ENCODE data around the gene IL37.

IL37 gene

DNA sequence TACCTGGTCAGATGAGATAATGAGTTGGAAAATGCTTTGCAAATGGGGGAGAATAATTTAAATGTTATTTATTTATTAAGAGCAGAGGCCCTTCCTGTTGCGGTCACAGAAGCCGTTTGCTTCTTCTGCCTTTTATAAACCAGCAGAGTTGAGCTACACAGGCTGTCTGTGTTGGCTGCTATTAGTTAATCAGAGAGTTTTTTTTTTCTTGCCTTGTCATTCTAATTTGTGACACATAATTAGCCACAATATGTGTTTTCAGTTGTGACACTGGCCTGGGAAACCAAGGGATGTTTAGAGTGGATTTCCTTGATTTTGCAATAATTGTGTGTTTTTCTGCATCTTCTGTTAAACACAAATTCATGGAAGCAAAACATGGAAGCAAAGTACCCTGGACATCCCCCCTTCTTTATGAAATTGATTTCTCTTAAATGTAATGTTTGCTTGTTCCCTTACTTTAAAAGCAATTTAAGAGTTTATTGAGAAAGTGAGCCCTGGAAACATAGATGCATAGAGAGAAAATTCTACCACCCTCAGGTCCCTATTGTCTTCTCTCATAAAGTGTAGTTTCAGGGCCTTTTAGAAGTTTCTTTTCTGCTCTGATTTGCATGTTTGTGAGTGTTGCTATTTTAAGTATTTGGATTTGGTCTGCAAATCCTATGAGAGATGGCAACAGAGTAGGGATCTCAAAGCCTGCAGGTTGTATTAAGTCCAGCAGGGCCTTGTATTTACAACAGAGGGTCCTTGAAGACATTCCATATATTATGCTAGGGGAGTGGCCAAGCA, 22.8 kb upstream of the IL37 start (continued):
- TF ChIP-seq ZNF354C (tag by site-specific recombination; IDR thresholded peaks at IDR 0.05; ENCODE audit: borderline replicate concordance, low read depth): no peak
- no peak for TF ChIP-seq ZNF19 (tag by site-specific recombination; IDR thresholded peaks at IDR 0.05; ENCODE audit: low read depth)

- Histone ChIP-seq H3K4me1 (ENCODE audit: control insufficient read depth, insufficient read depth, low read length) (no peaks in the 10 kb centered on the region), H3K36me3 (ENCODE audit: control insufficient read depth in 2 of 2, insufficient read depth in 1 of 2, low read length in 2 of 2) (no peaks in the 10 kb centered on the region), H3K4me3 (ENCODE audit: low read depth, low read length) (no peak overlapping the region), H3K27ac (ENCODE audit: extremely low read depth, low read depth, low read length) (no peak overlapping the region), H3K9me3 (ENCODE audit: control insufficient read depth, insufficient read depth, low read depth, low read length) (no peaks in the 10 kb centered on the region)
- POLR2A ChIA-PET: no interaction called here
- TF ChIP-seq MZF1 (tag by site-specific recombination; IDR thresholded peaks at IDR 0.05; ENCODE audit: borderline replicate concordance) (no peak), ZNF366 (tag by site-specific recombination; conservative IDR thresholded peaks at IDR 0.05) (no peak), ZNF324 (tag by site-specific recombination; IDR thresholded peaks at IDR 0.05) (no peak), ZNF214 (tag by site-specific recombination; IDR thresholded peaks at IDR 0.05; ENCODE audit: borderline replicate concordance) (no peak), ZNF626 (tag by site-specific recombination; IDR thresholded peaks at IDR 0.05) (no peak), ZEB2 (tag by site-specific recombination; IDR thresholded peaks at IDR 0.05) (no peak), ZNF548 (tag by site-specific recombination; IDR thresholded peaks at IDR 0.05) (no peak), ZNF549 (tag by site-specific recombination; IDR thresholded peaks at IDR 0.05) (no peak), ZBTB20 (tag by site-specific recombination; IDR thresholded peaks at IDR 0.05) (no peak), MEIS1 (CRISPR knock-in tag; IDR thresholded peaks at IDR 0.05; ENCODE audit: borderline replicate concordance) (no peak), ZNF426 (tag by site-specific recombination; IDR thresholded peaks at IDR 0.05) (no peak), ZNF629 (tag by site-specific recombination; IDR thresholded peaks at IDR 0.05) (no peak), ZNF585B (tag by site-specific recombination; IDR thresholded peaks at IDR 0.05) (no peak), ZNF391 (tag by site-specific recombination; IDR thresholded peaks at IDR 0.05; ENCODE audit: borderline replicate concordance, low read depth) (no peak), ZNF146 (tag by site-specific recombination; IDR thresholded peaks at IDR 0.05) (no peak), YY1 (tag by site-specific recombination; IDR thresholded peaks at IDR 0.05) (no peak), ZBTB48 (tag by site-specific recombination; IDR thresholded peaks at IDR 0.05) (no peak)
- CTCF ChIA-PET: interaction anchor here (0.7 to 1.2 kb wide), 6 partner anchors 44 to 264 kb away, joined by 3 to 8 read pairs (median 3); no protein-coding TSS in a partner anchor
Measured at GRCh38 chr2:112889976-112890375, 21.0 kb upstream of the IL37 start.

DNA sequence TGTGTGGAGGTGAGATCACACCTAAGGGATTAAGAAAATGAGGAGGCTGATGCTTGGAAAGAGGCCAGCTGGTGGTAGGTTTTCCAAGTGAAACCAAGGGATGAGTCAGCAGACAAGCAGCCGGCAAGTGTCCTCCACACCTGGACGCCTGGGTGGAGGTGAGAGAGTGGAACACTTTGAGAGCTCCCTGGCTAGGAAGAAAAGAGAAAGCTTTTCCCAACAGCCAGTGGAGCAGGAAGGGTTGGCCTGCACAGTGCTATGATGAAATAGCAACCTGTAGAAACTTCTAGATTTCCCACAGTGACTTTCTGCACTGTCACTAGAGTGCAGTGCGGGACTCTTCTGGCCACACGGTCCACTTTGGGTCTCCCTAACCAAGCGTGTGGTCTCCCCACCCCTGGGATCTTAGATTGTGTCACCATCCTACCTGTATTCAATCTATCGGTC, 19.6 kb upstream of the IL37 start:
- Histone ChIP-seq H3K27ac (ENCODE audit: extremely low read depth, low read depth, low read length) (no peak overlapping the region), H3K9me3 (ENCODE audit: control insufficient read depth, insufficient read depth, low read depth, low read length) (no peaks in the 10 kb centered on the region), H3K4me3 (ENCODE audit: low read depth, low read length) (no peak overlapping the region), H3K36me3 (ENCODE audit: control insufficient read depth in 2 of 2, insufficient read depth in 1 of 2, low read length in 2 of 2) (no peaks in the 10 kb centered on the region), H3K4me1 (ENCODE audit: control insufficient read depth, insufficient read depth, low read length) (no peaks in the 10 kb centered on the region)
- POLR2A ChIA-PET: no interaction called here
- CTCF ChIA-PET: interaction anchor here (0.7 to 1.1 kb wide), 3 partner anchors 46 to 265 kb away, joined by 3 to 5 read pairs (median 3); no protein-coding TSS in a partner anchor
- TF ChIP-seq SCRT2 (tag by site-specific recombination; IDR thresholded peaks at IDR 0.05) (0 out of 2 replicates have a peak, but pooled peaks have one; percentile 18), ZNF366 (tag by site-specific recombination; conservative IDR thresholded peaks at IDR 0.05) (0 out of 2 replicates have a peak, but pooled peaks have one; percentile 9), ZNF626 (tag by site-specific recombination; IDR thresholded peaks at IDR 0.05) (no peak), ZNF350 (tag by site-specific recombination; IDR thresholded peaks at IDR 0.05) (no peak), PRDM1 (tag by site-specific recombination; IDR thresholded peaks at IDR 0.05) (0 out of 2 replicates have a peak, but pooled peaks have one; percentile 17), ZSCAN23 (tag by site-specific recombination; IDR thresholded peaks at IDR 0.05) (no peak), ZNF768 (tag by site-specific recombination; IDR thresholded peaks at IDR 0.05) (no peak), KLF9 (tag by site-specific recombination; IDR thresholded peaks at IDR 0.05; ENCODE audit: low read depth) (no peak)
